GM23338 (cell line): Measurements from ENCODE around the gene NET1. TPM values are rescaled to one million over a fixed set of nuclear protein-coding genes. Genes with fewer than 3 reads are reported as not detected.

ENCODE experiments used
- ATAC-seq: fragments of 200-7000 bp; cut with Tn5 transposase; 3 replicates; pipeline ENCODE4 v1.9.1; 2020
- DNase-seq: peaks from one replicate; pipeline ENCODE4 v3.0.0-alpha.2; 2015; ENCODE audit warnings: low spot score
- H2AFZ ChIP-seq: fragments of 200-600 bp; sonication (generic); 2 replicates; pipeline ENCODE4 v1.8.0; 2016; ENCODE audit warnings: antibody characterized with exemption, mild to moderate bottlenecking, moderate library complexity
- H3F3A ChIP-seq: fragments of 200-600 bp; sonication (generic); replicated peaks from 2 replicates; pipeline ENCODE4 v1.8.0; 2017; ENCODE audit warnings: antibody characterized with exemption, mixed run types, low read depth
- H3K27ac ChIP-seq: fragments of 200-600 bp; sonication (generic); 2 replicates; pipeline ENCODE4 v1.6.1; 2016; ENCODE audit warnings: low read depth
- H3K27me3 ChIP-seq: fragments of 200-600 bp; sonication (generic); 2 replicates; pipeline ENCODE4 v1.8.0; 2016; ENCODE audit warnings: mild to moderate bottlenecking, mixed run types, moderate library complexity; ENCODE audit not compliant: insufficient read depth
- H3K36me3 ChIP-seq: fragments of 200-600 bp; sonication (generic); 2 replicates; pipeline ENCODE4 v1.8.0; 2016; ENCODE audit warnings: mild to moderate bottlenecking; ENCODE audit not compliant: insufficient read depth
- H3K4me1 ChIP-seq: fragments of 200-600 bp; sonication (generic); 2 replicates; pipeline ENCODE4 v1.8.0; 2016; ENCODE audit warnings: mild to moderate bottlenecking, moderate library complexity; ENCODE audit not compliant: insufficient read depth
- H3K4me2 ChIP-seq: fragments of 200-600 bp; sonication (generic); 2 replicates; pipeline ENCODE4 v1.7.1; 2017; ENCODE audit warnings: mixed run types
- H3K4me3 ChIP-seq: fragments of 200-600 bp; sonication (generic); 2 replicates; pipeline ENCODE4 v1.6.1; 2016; ENCODE audit warnings: mixed run types
- H3K79me2 ChIP-seq: fragments of 200-600 bp; sonication (generic); replicated peaks from 2 replicates; pipeline ENCODE4 v1.8.0; 2017; ENCODE audit warnings: mild to moderate bottlenecking; ENCODE audit not compliant: insufficient read depth
- H3K9me2 ChIP-seq: fragments of 200-600 bp; sonication (generic); 2 replicates; pipeline ENCODE4 v1.8.0; 2017; ENCODE audit not compliant: insufficient read depth
- H4K20me1 ChIP-seq: fragments of 200-600 bp; sonication (generic); replicated peaks from 2 replicates; pipeline ENCODE4 v1.8.0; 2017; ENCODE audit warnings: mild to moderate bottlenecking; ENCODE audit not compliant: insufficient read depth
- H3K27ac Mint-ChIP-seq: 2 replicates; pipeline ENCODE4 v1.8.0; 2020; ENCODE audit warnings: inconsistent platforms, mild to moderate bottlenecking, moderate library complexity, mixed read lengths
- H3K27me3 Mint-ChIP-seq: 3 replicates; pipeline ENCODE4 v1.8.0; 2022; ENCODE audit warnings: low read depth, mild to moderate bottlenecking, moderate library complexity, mixed read lengths, inconsistent platforms; ENCODE audit not compliant: insufficient read depth, poor library complexity
- H3K36me3 Mint-ChIP-seq: 3 replicates; pipeline ENCODE4 v1.8.0; 2021; ENCODE audit warnings: low read depth, mild to moderate bottlenecking, inconsistent platforms, moderate library complexity, mixed read lengths
- H3K4me1 Mint-ChIP-seq: 3 replicates; pipeline ENCODE4 v1.8.0; 2020; ENCODE audit warnings: mild to moderate bottlenecking, inconsistent platforms, mixed read lengths
- H3K4me3 Mint-ChIP-seq: 3 replicates; pipeline ENCODE4 v1.8.0; 2021; ENCODE audit warnings: moderate library complexity, mild to moderate bottlenecking, inconsistent platforms, mixed read lengths
- H3K9me3 Mint-ChIP-seq: 3 replicates; pipeline ENCODE4 v1.8.0; 2020; ENCODE audit warnings: moderate library complexity, mild to moderate bottlenecking, inconsistent platforms, mixed read lengths
- CTCF ChIP-seq, 2 experiments: fragments of 200-600 bp in 1 of 2; sonication (generic) in 1 of 2; conservative IDR thresholded peaks; 2 replicates each; pipeline versions ENCODE4 v1.5.1 to v1.6.1; 2016 to 2017; ENCODE audit warnings: antibody characterized with exemption in 2 of 2, low read depth in 2 of 2, mild to moderate bottlenecking in 2 of 2, moderate library complexity in 1 of 2
- ETS1 ChIP-seq: IDR thresholded peaks from 2 replicates; pipeline ENCODE4 v1.6.1; 2016; ENCODE audit warnings: antibody characterized with exemption
- EZH2 ChIP-seq: fragments of 200-600 bp; sonication (generic); IDR thresholded peaks from one replicate; pipeline ENCODE4 v1.8.0; 2017; ENCODE audit warnings: antibody characterized with exemption, mild to moderate bottlenecking, low read depth; ENCODE audit not compliant: unreplicated experiment
- EZH2phosphoT487 ChIP-seq: fragments of 200-600 bp; sonication (generic); IDR thresholded peaks from one replicate; pipeline ENCODE4 v1.8.1; 2018; ENCODE audit warnings: antibody characterized with exemption; ENCODE audit not compliant: unreplicated experiment
- NANOG ChIP-seq: IDR thresholded peaks from 2 replicates; pipeline ENCODE4 v1.6.1; 2016; ENCODE audit warnings: antibody characterized with exemption, borderline replicate concordance
- POLR2AphosphoS5 ChIP-seq: IDR thresholded peaks from 2 replicates; pipeline ENCODE4 v1.6.1; 2016; ENCODE audit warnings: antibody characterized with exemption, low read depth
- STAT1 ChIP-seq: IDR thresholded peaks from one replicate; pipeline ENCODE4 v1.6.1; 2016; ENCODE audit warnings: antibody characterized with exemption; ENCODE audit not compliant: unreplicated experiment
- ZNF114 ChIP-seq: fragments of 250-450 bp; sonication (Bioruptor Pico); IDR thresholded peaks from 2 replicates; pipeline ENCODE4 v1.5.0; 2020; ENCODE audit warnings: mild to moderate bottlenecking, moderate library complexity
- ZNF462 ChIP-seq: fragments of 250-450 bp; sonication (Bioruptor Pico); IDR thresholded peaks from 2 replicates; pipeline ENCODE4 v1.5.0; 2020; ENCODE audit warnings: mild to moderate bottlenecking, moderate library complexity
- polyA plus RNA-seq: library from polyadenylated mRNA; unstranded; fragments of >200 nt; fragmentation: Nextera tagmentation; extraction: Ambion mirVana; gene quantifications from 2 replicates; pipeline ENCODE4 v1.2.1, GENCODE V29; 2016
- total RNA-seq: library from RNA; depleted of rRNA; stranded (reverse); fragments of >200 nt; shearing (Covaris generic); gene quantifications from 2 replicates; pipeline ENCODE4 v1.2.3, GENCODE V29; 2014

Gene NET1
- total and polyA plus RNA-seq, 2 experiments from 2014 or later: 47.9 to 93.9 TPM

- Histone ChIP-seq H3K27me3 (no peaks in the 10 kb centered on the region), H3K4me3 (peak overlapping the region; percentile 82), H3K4me1 (peaks cover 43% of the 10 kb centered on the region), H4K20me1 (0 out of 2 replicates have a peak, but pooled peaks cover 15% of the 10 kb centered on the region), H3K4me2 (peak overlapping the region; percentile 74), H3K9me2 (no peaks in the 10 kb centered on the region), H2AFZ (no peak overlapping the region), H3K27ac (no peak overlapping the region), H3K36me3 (no peaks in the 10 kb centered on the region), H3F3A (no peaks in the 10 kb centered on the region), H3K79me2 (peaks cover 53% of the 10 kb centered on the region)
- Mint-ChIP-seq H3K36me3 (no peaks in the 10 kb centered on the region; the same call in 2 of the 3 replicates), H3K9me3 (peaks cover 5% of the 10 kb centered on the region; the same call in 1 of the 3 replicates), H3K4me1 (peaks cover 26% of the 10 kb centered on the region), H3K27ac (no peak overlapping the region), H3K27me3 (no peaks in the 10 kb centered on the region), H3K4me3 (no peak overlapping the region)
- ATAC-seq (peak; percentile 14), DNase-seq (peak; percentile 52)
- no peak for TF ChIP-seq EZH2
- no peak for TF ChIP-seq POLR2AphosphoS5
- TF ChIP-seq ZNF462 (CRISPR knock-in tag): no peak
- no peak for TF ChIP-seq EZH2phosphoT487
- TF ChIP-seq ZNF114 (CRISPR knock-in tag): no peak
- TF ChIP-seq CTCF (conservative IDR thresholded peaks at IDR 0.05; ENCODE audit: low read depth in 2 of 2): no peak
- no peak for TF ChIP-seq NANOG
- no peak for TF ChIP-seq ETS1
- no peak for TF ChIP-seq STAT1
Observed at GRCh38 chr10:5413012-5413938, 918 bp downstream of the NET1 start.
